Spleen (tissue), 7 donors: ENCODE data around the gene NECAB2.

ENCODE experiments used
- CTCF ChIP-seq, 11 experiments: fragments of 200-600 bp in 7 of 11; fragments of 450-650 bp in 4 of 11; sonication (generic) in 4 of 11; IDR thresholded peaks in 8 of 11; conservative IDR thresholded peaks in 3 of 11; 1 replicate in 7 of 11; 2 replicates in 4 of 11; pipeline versions ENCODE4 v1.4.0 to v1.8.0; 2016 to 2021; ENCODE audit warnings: antibody characterized with exemption in 11 of 11, inconsistent platforms in 4 of 11, mild to moderate bottlenecking in 1 of 11
- POLR2A ChIP-seq, 3 donors: fragments of 450-650 bp; IDR thresholded peaks; one replicate each; pipeline ENCODE4 v1.5.1; 2017; ENCODE audit warnings: antibody characterized with exemption in 3 of 3, mild to moderate bottlenecking in 1 of 3
- POLR2AphosphoS5 ChIP-seq, 3 donors: sonication (generic); formaldehyde crosslinking; IDR thresholded peaks; one replicate each; pipeline ENCODE4 v1.5.1; 2017; ENCODE audit warnings: antibody characterized with exemption in 3 of 3
- donor health status: DM: no; HTN: no; CAD: no; lungs with moderate emphysema.
- donor health status: DM: no; HTN: no; CAD: no.
- donor health status: DM: no; HTN: no; CAD: no.

GRCh38 chr16:83968306-83968851 is 335 bp downstream of the NECAB2 start:
- TF ChIP-seq CTCF (IDR thresholded peaks at IDR 0.05 in 8 of 11, conservative IDR thresholded peaks at IDR 0.05 in 3 of 11) (no peak), POLR2AphosphoS5 (IDR thresholded peaks at IDR 0.05) (no peak), POLR2A (IDR thresholded peaks at IDR 0.05) (no peak)
